GM12873 (cell line): ENCODE data around the gene CMC1.

Experiments used
- TF ChIP-seq, protein P1 (sequence below): IDR thresholded peaks from 2 replicates; pipeline ENCODE4 v1.5.1; 2012; ENCODE audit warnings: low read depth, mild to moderate bottlenecking, moderate library complexity, low read length, control low read depth; ENCODE audit not compliant: insufficient read depth; ENCODE audit errors: missing control alignments

Gene CMC1

GRCh38 chr3:28273837-28274236 lies 32.4 kb downstream of the CMC1 start:
- TF ChIP-seq, protein P1, sequence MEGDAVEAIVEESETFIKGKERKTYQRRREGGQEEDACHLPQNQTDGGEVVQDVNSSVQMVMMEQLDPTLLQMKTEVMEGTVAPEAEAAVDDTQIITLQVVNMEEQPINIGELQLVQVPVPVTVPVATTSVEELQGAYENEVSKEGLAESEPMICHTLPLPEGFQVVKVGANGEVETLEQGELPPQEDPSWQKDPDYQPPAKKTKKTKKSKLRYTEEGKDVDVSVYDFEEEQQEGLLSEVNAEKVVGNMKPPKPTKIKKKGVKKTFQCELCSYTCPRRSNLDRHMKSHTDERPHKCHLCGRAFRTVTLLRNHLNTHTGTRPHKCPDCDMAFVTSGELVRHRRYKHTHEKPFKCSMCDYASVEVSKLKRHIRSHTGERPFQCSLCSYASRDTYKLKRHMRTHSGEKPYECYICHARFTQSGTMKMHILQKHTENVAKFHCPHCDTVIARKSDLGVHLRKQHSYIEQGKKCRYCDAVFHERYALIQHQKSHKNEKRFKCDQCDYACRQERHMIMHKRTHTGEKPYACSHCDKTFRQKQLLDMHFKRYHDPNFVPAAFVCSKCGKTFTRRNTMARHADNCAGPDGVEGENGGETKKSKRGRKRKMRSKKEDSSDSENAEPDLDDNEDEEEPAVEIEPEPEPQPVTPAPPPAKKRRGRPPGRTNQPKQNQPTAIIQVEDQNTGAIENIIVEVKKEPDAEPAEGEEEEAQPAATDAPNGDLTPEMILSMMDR = no peak

DNA sequence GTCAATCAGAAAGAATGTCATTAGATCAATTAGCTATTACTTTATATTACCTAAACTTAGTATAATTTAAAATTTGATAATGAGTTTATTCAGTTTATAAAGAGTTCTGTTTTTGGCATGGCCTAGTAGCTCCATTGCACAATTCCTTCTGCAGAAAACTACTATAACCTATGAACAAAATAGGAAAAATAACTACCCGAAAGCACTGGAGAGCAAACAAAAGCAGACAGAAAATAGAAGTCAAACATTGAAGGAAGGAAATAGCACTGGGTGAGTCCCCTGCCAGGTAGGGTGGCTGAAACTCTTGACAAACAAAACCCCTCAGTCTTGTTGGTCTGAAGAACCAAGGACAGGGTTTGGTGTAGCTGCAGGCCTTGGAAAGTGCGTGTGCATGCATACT lies 37.5 kb downstream of the CMC1 start:
- TF ChIP-seq, protein P1 = no peak

- TF ChIP-seq, protein P1 = no peak
These were observed 38.4 kb downstream of the CMC1 start for GRCh38 chr3:28279770-28280169.

- TF ChIP-seq, protein P1 = no peak
These were observed 39.4 kb downstream of the CMC1 start for GRCh38 chr3:28280781-28281180.

DNA sequence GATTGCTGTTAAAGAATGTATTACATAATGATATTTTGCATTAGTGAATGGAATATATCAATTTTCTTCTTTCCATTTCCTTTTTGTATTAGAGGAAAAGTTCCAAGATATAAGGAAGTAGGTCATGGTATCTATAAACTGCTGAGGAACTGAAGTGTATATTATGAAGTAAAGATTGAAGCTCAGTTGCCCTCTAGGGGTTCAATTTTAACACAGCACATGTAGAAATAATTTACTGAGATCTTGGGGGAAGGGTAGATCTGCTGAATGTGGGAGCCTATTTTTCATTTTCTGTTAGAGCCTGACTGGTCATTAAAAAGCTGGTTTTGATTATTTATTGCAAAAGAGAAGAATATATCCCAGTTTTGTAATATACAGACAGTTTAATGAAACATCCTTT lies 45.2 kb downstream of the CMC1 start:
- TF ChIP-seq, protein P1 = peak; percentile 45

GRCh38 chr3:28287046-28287445 lies 45.6 kb downstream of the CMC1 start:
- TF ChIP-seq, protein P1 = no peak

DNA sequence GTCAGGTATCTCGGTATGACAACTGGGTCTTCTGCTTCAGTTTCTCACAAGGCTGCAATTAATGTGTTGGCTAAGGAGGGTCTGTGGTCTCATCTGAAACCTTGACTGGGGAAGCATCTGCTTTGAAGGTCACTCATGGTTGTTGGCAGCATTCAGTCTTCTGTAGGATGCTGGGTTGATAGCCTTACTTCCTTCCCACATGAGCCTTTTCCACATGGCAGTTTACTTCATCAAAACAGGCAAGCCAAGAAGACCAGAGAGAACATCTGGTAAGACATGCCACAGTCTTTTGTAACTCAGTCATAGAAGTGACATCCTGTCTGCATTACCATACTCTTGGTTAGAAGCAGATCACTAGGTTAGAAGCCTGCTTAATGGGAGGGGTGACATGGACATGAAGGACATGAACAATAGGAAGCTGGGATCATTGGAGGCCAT lies 49.5 kb downstream of the CMC1 start:
- TF ChIP-seq, protein P1 = no peak
